HepG2 (cell line): ENCODE measurements around the gene SLA2. TPM values are rescaled to one million over a fixed set of nuclear protein-coding genes. Genes with fewer than 3 reads are reported as not detected.

Experiments used
- EEA1 ChIP-seq: sonication (generic); formaldehyde crosslinking; IDR thresholded peaks from 2 replicates; pipeline ENCODE4 v1.5.1; 2020; ENCODE audit warnings: mild to moderate bottlenecking, missing genetic modification reagents, borderline replicate concordance
- EZH2 ChIP-seq: conservative IDR thresholded peaks from 2 replicates; pipeline ENCODE4 v1.6.1; 2012; ENCODE audit warnings: mild to moderate bottlenecking, low read depth, low read length, moderate library complexity
- HOXA7 ChIP-seq: sonication (generic); formaldehyde crosslinking; IDR thresholded peaks from 2 replicates; pipeline ENCODE4 v1.8.1; 2022; ENCODE audit warnings: mild to moderate bottlenecking, missing genetic modification reagents, moderate library complexity
- MED1 ChIP-seq: sonication (generic); formaldehyde crosslinking; IDR thresholded peaks from 2 replicates; pipeline ENCODE4 v1.4.0; 2020; ENCODE audit warnings: missing genetic modification reagents
- NAIF1 ChIP-seq: sonication (generic); formaldehyde crosslinking; IDR thresholded peaks from 2 replicates; pipeline ENCODE4 v1.5.0; 2020; ENCODE audit warnings: mild to moderate bottlenecking, missing genetic modification reagents, borderline replicate concordance
- NFE2L1 ChIP-seq: sonication (generic); formaldehyde crosslinking; IDR thresholded peaks from 2 replicates; pipeline ENCODE4 v1.4.0; 2020; ENCODE audit warnings: missing genetic modification reagents, mild to moderate bottlenecking, borderline replicate concordance
- NFKBIZ ChIP-seq: IDR thresholded peaks from 2 replicates; pipeline ENCODE4 v1.6.1; 2018; ENCODE audit warnings: missing genetic modification reagents, missing compliant biosample characterization
- NRL ChIP-seq: sonication (generic); formaldehyde crosslinking; IDR thresholded peaks from 2 replicates; pipeline ENCODE4 v1.5.0; 2020; ENCODE audit warnings: missing genetic modification reagents, mild to moderate bottlenecking, moderate library complexity, borderline replicate concordance
- RAD21 ChIP-seq: fragments of 450-650 bp; formaldehyde crosslinking; IDR thresholded peaks from 2 replicates; pipeline ENCODE4 v1.5.0; 2020; ENCODE audit warnings: mild to moderate bottlenecking
- ZEB1 ChIP-seq: IDR thresholded peaks from 2 replicates; pipeline ENCODE4 v1.6.1; 2012; ENCODE audit warnings: mild to moderate bottlenecking, low read depth, inconsistent platforms; ENCODE audit not compliant: insufficient replicate concordance
- ZFP36L2 ChIP-seq: sonication (generic); formaldehyde crosslinking; IDR thresholded peaks from 2 replicates; pipeline ENCODE4 v1.4.0; 2020; ENCODE audit warnings: missing genetic modification reagents
- ZNF569 ChIP-seq: sonication (generic); formaldehyde crosslinking; IDR thresholded peaks from 2 replicates; pipeline ENCODE4 v1.5.0; 2020; ENCODE audit warnings: mild to moderate bottlenecking, missing genetic modification reagents, moderate library complexity, borderline replicate concordance
- ZNF792 ChIP-seq: IDR thresholded peaks from 2 replicates; pipeline ENCODE4 v1.6.1; 2016
- polyA plus RNA-seq, 8 experiments: library from polyadenylated mRNA; depleted of rRNA in 3 of 8; stranded (reverse) in 7 of 8; unstranded in 1 of 8; fragments of >200 nt; fragmentation: Illumina TruSeq in 4 of 8; extraction: Trizol in 4 of 8; gene quantifications; 2 replicates each; pipeline versions ENCODE4 v1.2.1 to v1.2.3, GENCODE V29; 2011 to 2016; ENCODE audit warnings: low read depth in 4 of 8, missing spikeins in 1 of 8, mixed read lengths in 1 of 8; ENCODE audit not compliant: insufficient read depth in 1 of 8
- total RNA-seq, 5 experiments: library from RNA; depleted of rRNA; stranded (reverse); fragments of >200 nt; fragmentation: Illumina TruSeq; extraction: Trizol; gene quantifications; 2 replicates each; pipeline ENCODE4 v1.2.3, GENCODE V29; 2016; ENCODE audit warnings: low read depth in 1 of 5
- TF ChIP-seq, protein P1 (sequence below): sonication (generic); formaldehyde crosslinking; IDR thresholded peaks from 2 replicates; pipeline ENCODE4 v1.4.0; 2020; ENCODE audit warnings: missing genetic modification reagents, borderline replicate concordance
- TF ChIP-seq, protein P2 (sequence below): sonication (generic); formaldehyde crosslinking; IDR thresholded peaks from 2 replicates; pipeline ENCODE4 v1.4.0; 2020; ENCODE audit warnings: missing genetic modification reagents
- TF ChIP-seq, protein P3 (sequence below): sonication (generic); formaldehyde crosslinking; IDR thresholded peaks from 2 replicates; pipeline ENCODE4 v1.9.0; 2022; ENCODE audit warnings: missing genetic modification reagents, mild to moderate bottlenecking, borderline replicate concordance
- TF ChIP-seq, protein P4 (sequence below): sonication (generic); formaldehyde crosslinking; IDR thresholded peaks from 2 replicates; pipeline ENCODE4 v1.4.0; 2020; ENCODE audit warnings: missing genetic modification reagents

Gene SLA2
- total and polyA plus RNA-seq, 2 of the 13 experiments (the other 11 are each of a cell fraction or from before 2014, with no cell fraction given), result 1.6 to 3.6 TPM

DNA sequence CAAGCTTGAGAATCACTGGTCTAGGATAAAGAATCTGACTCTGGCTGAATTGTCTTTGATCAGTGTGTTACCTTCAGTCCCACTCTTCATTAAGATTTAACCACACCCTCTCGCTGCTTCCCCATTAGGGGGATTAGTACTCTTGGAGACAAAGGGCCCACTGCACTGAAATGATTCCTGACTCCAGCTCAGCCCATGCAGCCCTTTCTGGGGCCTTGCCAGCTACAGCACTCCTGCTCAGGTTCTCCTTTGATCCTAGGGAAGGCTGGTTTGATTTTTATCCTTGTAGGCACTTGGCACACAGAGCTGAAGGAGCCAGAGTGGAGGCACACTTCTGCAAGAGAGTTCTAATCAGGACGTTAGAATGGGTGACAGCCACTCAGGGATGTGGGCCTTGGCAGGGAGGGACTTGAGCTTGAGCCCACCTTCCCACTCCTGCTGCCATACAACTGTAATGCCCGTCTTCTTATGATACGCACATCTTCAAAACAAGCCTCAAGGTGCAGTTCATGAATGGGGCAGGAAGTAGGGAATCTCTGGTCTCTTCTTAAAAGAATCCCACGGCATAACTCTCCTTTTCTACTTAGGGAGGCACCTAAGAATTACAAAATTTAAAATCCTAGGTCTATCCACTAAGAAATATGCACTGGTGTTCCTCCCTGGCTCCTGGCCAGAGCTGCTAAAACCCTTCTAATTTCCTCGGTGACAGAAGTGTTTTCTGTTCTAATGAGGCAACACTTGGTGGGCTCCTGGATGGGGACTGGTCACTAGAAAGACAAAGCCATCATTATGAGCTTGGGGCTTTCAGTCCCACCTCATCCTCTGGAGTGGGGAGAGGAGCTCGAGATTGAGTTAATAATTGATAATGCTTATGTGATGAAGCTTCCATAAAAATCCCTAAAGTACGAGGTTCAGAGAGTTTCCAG is 1.5 kb upstream of the SLA2 start (continued):
- TF ChIP-seq EEA1 (CRISPR knock-in tag) (no peak), NAIF1 (no peak), ZNF792 (peak; percentile 34; the same call in 1 of the 2 replicates), EZH2 (no peak), HOXA7 (CRISPR knock-in tag) (no peak), RAD21 (CRISPR knock-in tag) (no peak), ZEB1 (no peak), NFE2L1 (CRISPR knock-in tag) (no peak), MED1 (CRISPR knock-in tag) (no peak), NFKBIZ (CRISPR knock-in tag) (no peak; the same call in 1 of the 2 replicates), ZFP36L2 (CRISPR knock-in tag) (no peak), ZNF569 (no peak), NRL (CRISPR knock-in tag) (no peak)
- TF ChIP-seq, protein P1, sequence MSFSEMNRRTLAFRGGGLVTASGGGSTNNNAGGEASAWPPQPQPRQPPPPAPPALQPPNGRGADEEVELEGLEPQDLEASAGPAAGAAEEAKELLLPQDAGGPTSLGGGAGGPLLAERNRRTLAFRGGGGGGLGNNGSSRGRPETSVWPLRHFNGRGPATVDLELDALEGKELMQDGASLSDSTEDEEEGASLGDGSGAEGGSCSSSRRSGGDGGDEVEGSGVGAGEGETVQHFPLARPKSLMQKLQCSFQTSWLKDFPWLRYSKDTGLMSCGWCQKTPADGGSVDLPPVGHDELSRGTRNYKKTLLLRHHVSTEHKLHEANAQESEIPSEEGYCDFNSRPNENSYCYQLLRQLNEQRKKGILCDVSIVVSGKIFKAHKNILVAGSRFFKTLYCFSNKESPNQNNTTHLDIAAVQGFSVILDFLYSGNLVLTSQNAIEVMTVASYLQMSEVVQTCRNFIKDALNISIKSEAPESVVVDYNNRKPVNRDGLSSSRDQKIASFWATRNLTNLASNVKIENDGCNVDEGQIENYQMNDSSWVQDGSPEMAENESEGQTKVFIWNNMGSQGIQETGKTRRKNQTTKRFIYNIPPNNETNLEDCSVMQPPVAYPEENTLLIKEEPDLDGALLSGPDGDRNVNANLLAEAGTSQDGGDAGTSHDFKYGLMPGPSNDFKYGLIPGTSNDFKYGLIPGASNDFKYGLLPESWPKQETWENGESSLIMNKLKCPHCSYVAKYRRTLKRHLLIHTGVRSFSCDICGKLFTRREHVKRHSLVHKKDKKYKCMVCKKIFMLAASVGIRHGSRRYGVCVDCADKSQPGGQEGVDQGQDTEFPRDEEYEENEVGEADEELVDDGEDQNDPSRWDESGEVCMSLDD (CRISPR knock-in tag), result peak; percentile 4; the same call in 1 of the 2 replicates
- TF ChIP-seq, protein P2, sequence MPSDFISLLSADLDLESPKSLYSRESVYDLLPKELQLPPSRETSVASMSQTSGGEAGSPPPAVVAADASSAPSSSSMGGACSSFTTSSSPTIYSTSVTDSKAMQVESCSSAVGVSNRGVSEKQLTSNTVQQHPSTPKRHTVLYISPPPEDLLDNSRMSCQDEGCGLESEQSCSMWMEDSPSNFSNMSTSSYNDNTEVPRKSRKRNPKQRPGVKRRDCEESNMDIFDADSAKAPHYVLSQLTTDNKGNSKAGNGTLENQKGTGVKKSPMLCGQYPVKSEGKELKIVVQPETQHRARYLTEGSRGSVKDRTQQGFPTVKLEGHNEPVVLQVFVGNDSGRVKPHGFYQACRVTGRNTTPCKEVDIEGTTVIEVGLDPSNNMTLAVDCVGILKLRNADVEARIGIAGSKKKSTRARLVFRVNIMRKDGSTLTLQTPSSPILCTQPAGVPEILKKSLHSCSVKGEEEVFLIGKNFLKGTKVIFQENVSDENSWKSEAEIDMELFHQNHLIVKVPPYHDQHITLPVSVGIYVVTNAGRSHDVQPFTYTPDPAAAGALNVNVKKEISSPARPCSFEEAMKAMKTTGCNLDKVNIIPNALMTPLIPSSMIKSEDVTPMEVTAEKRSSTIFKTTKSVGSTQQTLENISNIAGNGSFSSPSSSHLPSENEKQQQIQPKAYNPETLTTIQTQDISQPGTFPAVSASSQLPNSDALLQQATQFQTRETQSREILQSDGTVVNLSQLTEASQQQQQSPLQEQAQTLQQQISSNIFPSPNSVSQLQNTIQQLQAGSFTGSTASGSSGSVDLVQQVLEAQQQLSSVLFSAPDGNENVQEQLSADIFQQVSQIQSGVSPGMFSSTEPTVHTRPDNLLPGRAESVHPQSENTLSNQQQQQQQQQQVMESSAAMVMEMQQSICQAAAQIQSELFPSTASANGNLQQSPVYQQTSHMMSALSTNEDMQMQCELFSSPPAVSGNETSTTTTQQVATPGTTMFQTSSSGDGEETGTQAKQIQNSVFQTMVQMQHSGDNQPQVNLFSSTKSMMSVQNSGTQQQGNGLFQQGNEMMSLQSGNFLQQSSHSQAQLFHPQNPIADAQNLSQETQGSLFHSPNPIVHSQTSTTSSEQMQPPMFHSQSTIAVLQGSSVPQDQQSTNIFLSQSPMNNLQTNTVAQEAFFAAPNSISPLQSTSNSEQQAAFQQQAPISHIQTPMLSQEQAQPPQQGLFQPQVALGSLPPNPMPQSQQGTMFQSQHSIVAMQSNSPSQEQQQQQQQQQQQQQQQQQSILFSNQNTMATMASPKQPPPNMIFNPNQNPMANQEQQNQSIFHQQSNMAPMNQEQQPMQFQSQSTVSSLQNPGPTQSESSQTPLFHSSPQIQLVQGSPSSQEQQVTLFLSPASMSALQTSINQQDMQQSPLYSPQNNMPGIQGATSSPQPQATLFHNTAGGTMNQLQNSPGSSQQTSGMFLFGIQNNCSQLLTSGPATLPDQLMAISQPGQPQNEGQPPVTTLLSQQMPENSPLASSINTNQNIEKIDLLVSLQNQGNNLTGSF (CRISPR knock-in tag), result no peak
- TF ChIP-seq, protein P3, sequence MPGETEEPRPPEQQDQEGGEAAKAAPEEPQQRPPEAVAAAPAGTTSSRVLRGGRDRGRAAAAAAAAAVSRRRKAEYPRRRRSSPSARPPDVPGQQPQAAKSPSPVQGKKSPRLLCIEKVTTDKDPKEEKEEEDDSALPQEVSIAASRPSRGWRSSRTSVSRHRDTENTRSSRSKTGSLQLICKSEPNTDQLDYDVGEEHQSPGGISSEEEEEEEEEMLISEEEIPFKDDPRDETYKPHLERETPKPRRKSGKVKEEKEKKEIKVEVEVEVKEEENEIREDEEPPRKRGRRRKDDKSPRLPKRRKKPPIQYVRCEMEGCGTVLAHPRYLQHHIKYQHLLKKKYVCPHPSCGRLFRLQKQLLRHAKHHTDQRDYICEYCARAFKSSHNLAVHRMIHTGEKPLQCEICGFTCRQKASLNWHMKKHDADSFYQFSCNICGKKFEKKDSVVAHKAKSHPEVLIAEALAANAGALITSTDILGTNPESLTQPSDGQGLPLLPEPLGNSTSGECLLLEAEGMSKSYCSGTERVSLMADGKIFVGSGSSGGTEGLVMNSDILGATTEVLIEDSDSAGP (CRISPR knock-in tag), result no peak; the same call in 1 of the 2 replicates
- TF ChIP-seq, protein P4, sequence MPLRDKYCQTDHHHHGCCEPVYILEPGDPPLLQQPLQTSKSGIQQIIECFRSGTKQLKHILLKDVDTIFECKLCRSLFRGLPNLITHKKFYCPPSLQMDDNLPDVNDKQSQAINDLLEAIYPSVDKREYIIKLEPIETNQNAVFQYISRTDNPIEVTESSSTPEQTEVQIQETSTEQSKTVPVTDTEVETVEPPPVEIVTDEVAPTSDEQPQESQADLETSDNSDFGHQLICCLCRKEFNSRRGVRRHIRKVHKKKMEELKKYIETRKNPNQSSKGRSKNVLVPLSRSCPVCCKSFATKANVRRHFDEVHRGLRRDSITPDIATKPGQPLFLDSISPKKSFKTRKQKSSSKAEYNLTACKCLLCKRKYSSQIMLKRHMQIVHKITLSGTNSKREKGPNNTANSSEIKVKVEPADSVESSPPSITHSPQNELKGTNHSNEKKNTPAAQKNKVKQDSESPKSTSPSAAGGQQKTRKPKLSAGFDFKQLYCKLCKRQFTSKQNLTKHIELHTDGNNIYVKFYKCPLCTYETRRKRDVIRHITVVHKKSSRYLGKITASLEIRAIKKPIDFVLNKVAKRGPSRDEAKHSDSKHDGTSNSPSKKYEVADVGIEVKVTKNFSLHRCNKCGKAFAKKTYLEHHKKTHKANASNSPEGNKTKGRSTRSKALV (CRISPR knock-in tag), result 0 out of 2 replicates have a peak, but pooled peaks have one; percentile 46
